GM12878 (cell line): ENCODE results near the gene TSEN34. TPM values are rescaled to one million over a fixed set of nuclear protein-coding genes. Genes with fewer than 3 reads are reported as not detected.

ENCODE experiments used
- BHLHE40 ChIP-seq, 2 experiments: fragments of 450-650 bp in 1 of 2; IDR thresholded peaks; 2 replicates each; pipeline ENCODE4 v1.6.1; 2011 to 2017; ENCODE audit warnings: low read depth in 2 of 2, borderline replicate concordance in 1 of 2, improper control_type of control experiment in 1 of 2, low read length in 1 of 2, mild to moderate bottlenecking in 1 of 2
- ESRRA ChIP-seq: IDR thresholded peaks from 2 replicates; pipeline ENCODE4 v1.6.1; 2012; ENCODE audit warnings: mild to moderate bottlenecking, low read length, improper control_type of control experiment
- FOS ChIP-seq: IDR thresholded peaks from 3 replicates; pipeline ENCODE4 v1.6.1; 2011; ENCODE audit warnings: borderline replicate concordance; ENCODE audit not compliant: insufficient read length; ENCODE audit errors: extremely low read depth
- HSF1 ChIP-seq: fragments of 150-350 bp; IDR thresholded peaks from 2 replicates; pipeline ENCODE4 v1.6.1; 2014; ENCODE audit warnings: mild to moderate bottlenecking, low read depth, low read length
- KAT2A ChIP-seq: conservative IDR thresholded peaks from 2 replicates; pipeline ENCODE4 v1.6.1; 2011; ENCODE audit warnings: low read depth, low read length; ENCODE audit not compliant: control insufficient read depth
- KLF5 ChIP-seq: fragments of 450-650 bp; IDR thresholded peaks from 2 replicates; pipeline ENCODE4 v1.6.1; 2014; ENCODE audit warnings: mild to moderate bottlenecking; ENCODE audit not compliant: partially characterized antibody
- NFYB ChIP-seq: IDR thresholded peaks from 2 replicates; pipeline ENCODE4 v1.6.1; 2011; ENCODE audit warnings: low read depth, mild to moderate bottlenecking, low read length, improper control_type of control experiment, moderate library complexity; ENCODE audit not compliant: insufficient read depth
- POLR2AphosphoS5 ChIP-seq: IDR thresholded peaks from 2 replicates; pipeline ENCODE4 v1.6.1; 2011; ENCODE audit warnings: mild to moderate bottlenecking, low read length, inconsistent platforms
- SREBF2 ChIP-seq: IDR thresholded peaks from 2 replicates; pipeline ENCODE4 v1.6.1; 2012; ENCODE audit warnings: mild to moderate bottlenecking, low read length
- STAT1 ChIP-seq: fragments of 450-650 bp; conservative IDR thresholded peaks from 2 replicates; pipeline ENCODE4 v1.6.1; 2014; ENCODE audit warnings: antibody characterized with exemption, mild to moderate bottlenecking
- ZBTB40 ChIP-seq: fragments of 450-650 bp; IDR thresholded peaks from 2 replicates; pipeline ENCODE4 v1.6.1; 2016; ENCODE audit warnings: mild to moderate bottlenecking, moderate library complexity, borderline replicate concordance
- ZNF592 ChIP-seq: fragments of 450-650 bp; IDR thresholded peaks from 2 replicates; pipeline ENCODE4 v1.6.1; 2017; ENCODE audit warnings: mild to moderate bottlenecking, moderate library complexity
- polyA plus RNA-seq, 11 experiments: library from polyadenylated mRNA; depleted of rRNA in 4 of 11; unstranded in 6 of 11; stranded (reverse) in 5 of 11; fragments of >200 nt; fragmentation: Nextera tagmentation in 4 of 11; fragmentation: Illumina TruSeq in 1 of 11; extraction: Ambion mirVana in 4 of 11; extraction: Trizol in 1 of 11; gene quantifications; 1 replicate in 1 of 11; 2 replicates in 10 of 11; pipeline versions ENCODE4 v1.2.1 to v1.2.3, GENCODE V29; 2011 to 2016; ENCODE audit warnings: inconsistent platforms in 2 of 11, missing spikeins in 2 of 11, low read depth in 1 of 11
- total RNA-seq, 4 experiments: library from RNA; depleted of rRNA in 3 of 4; stranded (reverse); fragments of >200 nt in 3 of 4; fragmentation: Illumina TruSeq in 1 of 4; extraction: Trizol in 1 of 4; gene quantifications; 2 replicates each; pipeline versions ENCODE4 v1.2.1 to v1.2.3, GENCODE V29; 2013 to 2021

TSEN34 gene
- total and polyA plus RNA-seq, 10 of the 15 experiments (the other 5 are each of a cell fraction or from before 2014, with no cell fraction given): 1.0 to 35.9 (median 16.8) TPM

GRCh38 chr19:54208784-54209057 is 17.6 kb downstream of the TSEN34 start (continued):
- TF ChIP-seq BHLHE40 (IDR thresholded peaks at IDR 0.05; ENCODE audit: borderline replicate concordance in 1 of 2, low read depth in 2 of 2, low read length in 1 of 2) (no peak), SREBF2 (no peak), ZNF592 (no peak), NFYB (no peak), KLF5 (no peak), ESRRA (no peak), HSF1 (no peak), ZBTB40 (no peak), STAT1 (no peak), FOS (no peak), POLR2AphosphoS5 (no peak), KAT2A (no peak)
